ENCODE data around the gene ARMC7. TPM values are rescaled to one million over a fixed set of nuclear protein-coding genes. Genes with fewer than 3 reads are reported as not detected.

The ARMC7 gene
- total RNA-seq, 1 experiment from 2014 or later = 22.8 TPM

GRCh38 chr17:75096082-75096625 is 13.6 kb upstream of the ARMC7 start:
- Mint-ChIP-seq H3K4me1 (peaks cover 15 to 17% of the 10 kb centered on the region in 2 experiments), H3K9me3 (no peaks in the 10 kb centered on the region), H3K27ac (peak overlapping the region; percentile 40 to 79 (median 61); a peak in 4 of 7 replicates), H3K4me3 (peak overlapping the region in 1 of 2 experiments; percentile 50; a peak in 1 of 5 replicates), H3K36me3 (ENCODE audit: insufficient read depth in 1 of 3, low read depth in 3 of 3) (peaks cover 9 to 36% (median 35%) of the 10 kb centered on the region in 3 experiments), H3K27me3 (ENCODE audit: low read depth) (no peaks in the 10 kb centered on the region)
- H4K91ac ChIP-seq (ENCODE audit: insufficient read length, low read depth, low read length) = no peak overlapping the region
- H4K8ac ChIP-seq (replicated peaks; ENCODE audit: insufficient read length, low read depth, low read length) = no peak overlapping the region
- no peak overlapping the region for H2BK5ac ChIP-seq (ENCODE audit: insufficient read length, low read length)
- no peak overlapping the region for H3K9ac ChIP-seq (ENCODE audit: extremely low read depth, insufficient read length, low read length)
- H3K79me1 ChIP-seq (ENCODE audit: insufficient read depth, low read depth, low read length, poor library complexity, severe bottlenecking) = no peaks in the 10 kb centered on the region
- H3K23me2 ChIP-seq (ENCODE audit: insufficient read length, low read depth, low read length, poor library complexity, severe bottlenecking) = no peaks in the 10 kb centered on the region
- DNase-seq = peak; percentile 80
- no peak overlapping the region for H3K14ac ChIP-seq (ENCODE audit: insufficient read depth, low read length)
- no peak overlapping the region for H3K4me2 ChIP-seq (ENCODE audit: insufficient read depth, insufficient read length, low read length)
- no peak overlapping the region for H2AK5ac ChIP-seq (ENCODE audit: insufficient read length, low read length)
- no peak overlapping the region for H2BK20ac ChIP-seq (ENCODE audit: low read depth, low read length, poor library complexity, severe bottlenecking)
- H3K4me1 ChIP-seq (ENCODE audit: insufficient read depth, low read length) = no peaks in the 10 kb centered on the region; the same call in 1 of the 2 replicates
- no peak overlapping the region for H3K56ac ChIP-seq (ENCODE audit: insufficient read length, low read depth, low read length)
- no peak overlapping the region for H3K23ac ChIP-seq (ENCODE audit: insufficient read length, low read depth, low read length)
- no peak overlapping the region for H2BK120ac ChIP-seq (ENCODE audit: low read depth, low read length, poor library complexity, severe bottlenecking)
- no peak for TF ChIP-seq CTCF (conservative IDR thresholded peaks at IDR 0.05)
- no peak overlapping the region for H4K5ac ChIP-seq (ENCODE audit: insufficient read length, low read depth, low read length)
- H3K79me2 ChIP-seq (ENCODE audit: insufficient read depth, low read length) = no peaks in the 10 kb centered on the region; the same call in 1 of the 2 replicates
- no peaks in the 10 kb centered on the region for H4K20me1 ChIP-seq (ENCODE audit: control insufficient read depth, insufficient read depth, insufficient read length)
- no peak overlapping the region for H3K18ac ChIP-seq (ENCODE audit: insufficient read length, low read depth, low read length)
- no peak overlapping the region for H3K4ac ChIP-seq (ENCODE audit: low read depth, low read length)
- no CpG with 5 or more reads among the region's 14 CpGs for WGBS (ENCODE audit: extremely low coverage, insufficient read length, low lambda C conversion rate)
- H3K27ac ChIP-seq (ENCODE audit: insufficient read length, low read depth, low read length) = no peak overlapping the region
- H2AFZ ChIP-seq (ENCODE audit: low read length) = no peak overlapping the region
- H2BK12ac ChIP-seq (ENCODE audit: insufficient read length, low read depth, low read length) = no peak overlapping the region
- H2BK15ac ChIP-seq (ENCODE audit: low read depth, low read length) = no peak overlapping the region
- no peak overlapping the region for H3T11ph ChIP-seq (ENCODE audit: low read length)
- no peaks in the 10 kb centered on the region for H3K9me3 ChIP-seq (ENCODE audit: control insufficient read depth, low read depth, low read length)
- H3K27me3 ChIP-seq (ENCODE audit: insufficient read depth, low read length) = no peaks in the 10 kb centered on the region
